ENCODE data around the gene FRMD7.

GRCh38 chrX:132043977-132044376, 83.8 kb downstream of the FRMD7 start:
- no peak for TF ChIP-seq ZNF449 (tag by site-specific recombination; IDR thresholded peaks at IDR 0.05)
- TF ChIP-seq CTCF (tag by site-specific recombination; IDR thresholded peaks at IDR 0.05), result no peak
- TF ChIP-seq ZNF138 (tag by site-specific recombination; IDR thresholded peaks at IDR 0.05; ENCODE audit: borderline replicate concordance), result no peak
- no peak for TF ChIP-seq ZNF747 (tag by site-specific recombination; IDR thresholded peaks at IDR 0.05)
- TF ChIP-seq ZNF274 (IDR thresholded peaks at IDR 0.05; ENCODE audit: low read length), result no peak
- no peak for TF ChIP-seq ZNF274 (tag by site-specific recombination; IDR thresholded peaks at IDR 0.05; ENCODE audit: borderline replicate concordance)
- TF ChIP-seq PRDM10 (tag by site-specific recombination; IDR thresholded peaks at IDR 0.05), result no peak
- no peak for TF ChIP-seq ZNF549 (tag by site-specific recombination; IDR thresholded peaks at IDR 0.05)
- no peak for TF ChIP-seq ZNF629 (tag by site-specific recombination; IDR thresholded peaks at IDR 0.05)
- TF ChIP-seq ZNF324 (tag by site-specific recombination; IDR thresholded peaks at IDR 0.05), result no peak
